Smooth muscle cell of trachea (primary cell): ENCODE measurements around the gene SRRM5. TPM values are rescaled to one million over a fixed set of nuclear protein-coding genes. Genes with fewer than 3 reads are reported as not detected.

Source experiments
- total RNA-seq: library from RNA; depleted of rRNA; stranded (reverse); fragments of >200 nt; gene quantifications from 2 replicates; pipeline ENCODE4 v1.2.1, GENCODE V29; 2014

Gene SRRM5
- total RNA-seq = 0.17 TPM in 1 of 2 replicates, not detected in the other

GRCh38 chr19:43611788-43612187 is at the start of gene SRRM5:
Gene SRRM5 (plus strand): TSS chr19:43612088. CDS start chr19:43612122, 34 bp downstream.

GRCh38 chr19:43575156-43575950 is 36.5 kb upstream of the SRRM5 start, which contains the start of the genes PINLYP and XRCC1:
Gene PINLYP (plus strand): TSS chr19:43575801. CDS start chr19:43577192, 1,391 bp downstream.
Gene XRCC1 (minus strand): TSS chr19:43575527. CDS start chr19:43575458, 69 bp downstream.

GRCh38 chr19:43595999-43596841 is 15.7 kb upstream of the SRRM5 start, which contains the start of the genes IRGQ and ZNF576:
Gene IRGQ (minus strand): TSS chr19:43596134. CDS start chr19:43595338, 796 bp downstream.
Gene ZNF576 (plus strand): TSS chr19:43596595. CDS start chr19:43597109, 514 bp downstream.

GRCh38 chr19:43619262-43620060 is 7.6 kb downstream of the SRRM5 start, which contains the start of gene ZNF428:
Gene ZNF428 (minus strand): TSS chr19:43619629. CDS start chr19:43614304, 5,325 bp downstream.

GRCh38 chr19:43639519-43640423 is 27.9 kb downstream of the SRRM5 start, which contains the start of gene CADM4:
Gene CADM4 (minus strand): TSS chr19:43639850. CDS start chr19:43639790, 60 bp downstream.

Other genes with a start within 250 kb of the SRRM5 start
- gene TEX101, start 197.2 kb upstream of the SRRM5 start, total RNA-seq = not detected in 2 replicates
- 0.17 and 0.44 TPM in 2 replicates for gene LYPD3, start 146.5 kb upstream of the SRRM5 start, total RNA-seq
- gene PHLDB3, start 107.3 kb upstream of the SRRM5 start, total RNA-seq = 22.7 and 36.1 TPM in 2 replicates
- gene ETHE1, start 84.9 kb upstream of the SRRM5 start, total RNA-seq = 118 and 122 TPM in 2 replicates
- 0.29 and 0.66 TPM in 2 replicates for gene ZNF575, start 78.9 kb upstream of the SRRM5 start, total RNA-seq
- gene XRCC1, start 36.6 kb upstream of the SRRM5 start, total RNA-seq = 13.9 and 21.7 TPM in 2 replicates
- 2.0 and 8.1 TPM in 2 replicates for gene PINLYP, start 36.3 kb upstream of the SRRM5 start, total RNA-seq
- gene IRGQ, start 16.0 kb upstream of the SRRM5 start, total RNA-seq = 11.4 and 11.8 TPM in 2 replicates
- 9.3 and 13.4 TPM in 2 replicates for gene ZNF576, start 15.5 kb upstream of the SRRM5 start, total RNA-seq
- gene ZNF428, start 7.5 kb downstream of the SRRM5 start, total RNA-seq = 27.8 and 50.4 TPM in 2 replicates
- gene CADM4, start 27.8 kb downstream of the SRRM5 start, total RNA-seq = 3.8 and 11.6 TPM in 2 replicates
- 62.7 and 90.9 TPM in 2 replicates for gene PLAUR, start 58.1 kb downstream of the SRRM5 start, total RNA-seq
- under 0.01 TPM in 1 of 2 replicates, not detected in the other for gene IRGC, start 104.0 kb downstream of the SRRM5 start, total RNA-seq
- 8.6 and 9.3 TPM in 2 replicates for gene SMG9, start 142.9 kb downstream of the SRRM5 start, total RNA-seq
- gene KCNN4, start 168.9 kb downstream of the SRRM5 start, total RNA-seq = 1.0 and 2.6 TPM in 2 replicates
- gene LYPD5, start 190.4 kb downstream of the SRRM5 start, total RNA-seq = 1.7 TPM in 1 of 2 replicates, not detected in the other
- 12.6 and 16.6 TPM in 2 replicates for gene ZNF283, start 215.2 kb downstream of the SRRM5 start, total RNA-seq